CD4-positive, alpha-beta memory T cell (primary cell): ENCODE data around the gene IL24. TPM values are rescaled to one million over a fixed set of nuclear protein-coding genes. Genes with fewer than 3 reads are reported as not detected.

Source experiments
- CTCF ChIA-PET: fragments of 350-600 bp; sonication (Branson Sonifier 250); formaldehyde crosslinking; loops from one replicate; lab custom pipeline; 2021; ENCODE audit warnings: inconsistent platforms; ENCODE audit not compliant: partially characterized antibody; lab: Charles Lee
- POLR2A ChIA-PET: fragments of 350-600 bp; sonication (Branson Sonifier 250); formaldehyde crosslinking; loops from one replicate; lab custom pipeline; 2021; ENCODE audit not compliant: partially characterized antibody; lab: Charles Lee
- DNase-seq, 5 donors: peaks; one replicate each; pipeline versions ENCODE4 v3.0.0 to v3.0.0-alpha.2; 2020 to 2022; ENCODE audit warnings: mixed read lengths in 1 of 5
- H3K27ac ChIP-seq: one replicate; pipeline ENCODE4 v1.7.0; 2013; ENCODE audit warnings: low read depth, low read length
- H3K27me3 ChIP-seq: 2 replicates; pipeline ENCODE4 v1.7.0; 2013; ENCODE audit warnings: mild to moderate bottlenecking, low read length, moderate library complexity; ENCODE audit not compliant: insufficient read depth
- H3K36me3 ChIP-seq: 2 replicates; pipeline ENCODE4 v1.7.0; 2013; ENCODE audit warnings: mild to moderate bottlenecking, low read length, moderate library complexity; ENCODE audit not compliant: insufficient read depth
- H3K4me1 ChIP-seq: 2 replicates; pipeline ENCODE4 v1.7.0; 2013; ENCODE audit warnings: mild to moderate bottlenecking, low read length, moderate library complexity; ENCODE audit not compliant: insufficient read depth
- H3K4me3 ChIP-seq, 2 donors: one replicate each; pipeline ENCODE4 v1.7.0; 2013; ENCODE audit warnings: low read length in 2 of 2, mild to moderate bottlenecking in 1 of 2
- H3K9me3 ChIP-seq, 2 donors: one replicate each; pipeline ENCODE4 v1.7.0; 2013; ENCODE audit warnings: low read length in 2 of 2, control low read depth in 1 of 2; ENCODE audit not compliant: control insufficient read depth in 1 of 2
- H3K27ac Mint-ChIP-seq, 7 donors: one replicate each; pipeline ENCODE4 v1.8.0; 2020 to 2021; ENCODE audit warnings: mixed read lengths in 7 of 7, mild to moderate bottlenecking in 6 of 7, inconsistent platforms in 3 of 7, moderate library complexity in 3 of 7
- H3K27me3 Mint-ChIP-seq, 2 donors: one replicate each; pipeline ENCODE4 v1.8.0; 2020 to 2021; ENCODE audit warnings: mixed read lengths in 2 of 2
- H3K36me3 Mint-ChIP-seq, 2 donors: one replicate each; pipeline ENCODE4 v1.8.0; 2020 to 2021; ENCODE audit warnings: mixed read lengths in 2 of 2, inconsistent platforms in 1 of 2, mild to moderate bottlenecking in 1 of 2
- H3K4me1 Mint-ChIP-seq, 4 donors: one replicate each; pipeline ENCODE4 v1.8.0; 2020 to 2021; ENCODE audit warnings: mixed read lengths in 4 of 4, mild to moderate bottlenecking in 1 of 4
- H3K4me3 Mint-ChIP-seq, 8 donors: one replicate each; pipeline ENCODE4 v1.8.0; 2020 to 2021; ENCODE audit warnings: mixed read lengths in 8 of 8, mild to moderate bottlenecking in 7 of 8, moderate library complexity in 6 of 8, inconsistent platforms in 3 of 8
- H3K9me3 Mint-ChIP-seq, 8 donors: one replicate each; pipeline ENCODE4 v1.8.0; 2020 to 2021; ENCODE audit warnings: mixed read lengths in 8 of 8, mild to moderate bottlenecking in 5 of 8, inconsistent platforms in 3 of 8, moderate library complexity in 1 of 8
- intact Hi-C: fragments of 100-400 bp; cut with micrococcal nuclease; formaldehyde crosslinking; loops from one replicate; pipeline ENCODE4 v1.15.1; 2023
- polyA plus RNA-seq, 2 donors: library from polyadenylated mRNA; unstranded; fragments of 300-500 nt; fragmentation: Illumina TruSeq; gene quantifications; one replicate each; pipeline ENCODE4 v1.2.3, GENCODE V29; 2021
- total RNA-seq, 2 experiments: library from RNA; stranded (reverse); gene quantifications; one replicate each; pipeline ENCODE4 v1.2.3, GENCODE V29; 2021

Gene IL24
- total and polyA plus RNA-seq, 4 experiments from 2014 or later = 20.3 to 29.6 TPM; not detected in 2

DNA sequence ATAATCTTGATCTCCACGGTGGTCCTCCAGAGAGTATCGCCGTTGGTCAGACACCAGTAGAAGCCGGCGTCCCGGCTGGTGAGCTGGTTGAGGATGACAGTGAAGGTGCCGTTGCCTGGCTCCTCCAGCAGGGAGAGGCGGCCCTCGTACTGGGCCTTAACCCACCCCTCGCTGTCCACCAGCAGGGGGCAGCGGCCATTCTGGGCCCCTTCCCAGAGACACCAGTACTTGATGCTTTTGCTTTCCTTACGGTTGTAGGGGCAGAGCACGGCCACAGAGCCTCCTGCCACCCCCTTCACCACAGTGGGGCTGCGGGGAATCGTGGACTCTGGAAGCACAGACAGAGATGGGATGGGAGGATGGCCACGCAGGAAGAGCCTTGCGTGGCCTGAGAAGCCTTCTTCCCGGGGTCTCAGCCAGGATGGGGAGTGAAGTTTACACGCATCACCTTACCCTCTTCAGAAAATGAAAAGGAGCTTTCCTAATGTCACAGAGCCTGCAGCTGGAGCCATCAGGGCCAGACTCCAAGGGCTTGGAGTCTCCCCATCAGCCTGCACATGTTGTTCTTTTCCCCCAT is 38.3 kb downstream of the IL24 start:
- no peaks in the 10 kb centered on the region for H3K27me3 ChIP-seq
- peaks cover 14% of the 10 kb centered on the region for H3K4me1 ChIP-seq
- no peak overlapping the region for H3K27ac Mint-ChIP-seq
- H3K36me3 ChIP-seq = no peaks in the 10 kb centered on the region
- H3K36me3 Mint-ChIP-seq = no peaks in the 10 kb centered on the region
- H3K9me3 Mint-ChIP-seq = no peaks in the 10 kb centered on the region
- DNase-seq = peak in 1 of 5 donors; percentile 30
- no peak overlapping the region for H3K4me3 Mint-ChIP-seq
- H3K4me1 Mint-ChIP-seq = peaks cover 9 to 25% (median 19%) of the 10 kb centered on the region in 4 donors
- no peaks in the 10 kb centered on the region for H3K27me3 Mint-ChIP-seq
- intact Hi-C loops = no loop called here
- POLR2A ChIA-PET = interaction anchor here (0.5 to 1.2 kb wide), 3 partner anchors 16 to 23 kb away, joined by 3 to 5 read pairs (median 3); no protein-coding TSS in a partner anchor
- H3K27ac ChIP-seq = no peak overlapping the region
- CTCF ChIA-PET = interaction anchor here (1.1 to 13.7 kb wide), 16 partner anchors 7 to 232 kb away, joined by 3 to 477 read pairs (median 11); partner anchors contain the start of genes FCMR, IL20 and PIGR
- H3K9me3 ChIP-seq = no peaks in the 10 kb centered on the region
- no peak overlapping the region for H3K4me3 ChIP-seq

DNA sequence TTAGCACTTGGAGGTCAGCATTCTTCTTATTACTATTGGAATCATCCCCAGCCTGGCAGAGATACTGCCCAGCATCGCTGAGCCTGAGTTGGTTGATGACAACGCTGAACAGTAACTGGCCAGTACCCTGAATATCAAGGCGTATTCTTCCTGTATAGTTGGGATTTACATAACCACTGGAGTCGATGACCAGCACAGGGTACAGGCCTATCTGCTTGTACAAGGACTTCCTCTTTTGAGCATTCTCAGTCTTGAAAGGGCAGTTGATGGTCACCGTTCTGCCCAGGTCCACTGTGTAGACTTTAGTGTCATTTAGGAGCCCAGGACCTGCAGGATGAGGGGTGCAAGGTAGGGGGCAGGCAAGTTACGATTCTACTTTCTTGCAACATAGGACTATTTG is 40.2 kb downstream of the IL24 start:
- ChIA-PET POLR2A (no interaction called here), CTCF (interaction anchor here (6.6 to 13.7 kb wide), 4 partner anchors 8 to 130 kb away, joined by 62 to 477 read pairs (median 94); partner anchors contain the start of genes FCMR and PIGR)
- Mint-ChIP-seq H3K9me3 (no peaks in the 10 kb centered on the region), H3K27ac (peak overlapping the region in 1 of 7 donors; percentile 31), H3K4me3 (no peak overlapping the region), H3K36me3 (no peaks in the 10 kb centered on the region), H3K27me3 (no peaks in the 10 kb centered on the region), H3K4me1 (peaks cover 5 to 11% (median 6%) of the 10 kb centered on the region in 4 donors)
- intact Hi-C loops = no loop called here
- peaks cover 7% of the 10 kb centered on the region for H3K4me1 ChIP-seq
- H3K36me3 ChIP-seq = no peaks in the 10 kb centered on the region
- no peaks in the 10 kb centered on the region for H3K9me3 ChIP-seq
- H3K27me3 ChIP-seq = no peaks in the 10 kb centered on the region
- H3K4me3 ChIP-seq = no peak overlapping the region
- DNase-seq = no peak
- H3K27ac ChIP-seq = no peak overlapping the region

DNA sequence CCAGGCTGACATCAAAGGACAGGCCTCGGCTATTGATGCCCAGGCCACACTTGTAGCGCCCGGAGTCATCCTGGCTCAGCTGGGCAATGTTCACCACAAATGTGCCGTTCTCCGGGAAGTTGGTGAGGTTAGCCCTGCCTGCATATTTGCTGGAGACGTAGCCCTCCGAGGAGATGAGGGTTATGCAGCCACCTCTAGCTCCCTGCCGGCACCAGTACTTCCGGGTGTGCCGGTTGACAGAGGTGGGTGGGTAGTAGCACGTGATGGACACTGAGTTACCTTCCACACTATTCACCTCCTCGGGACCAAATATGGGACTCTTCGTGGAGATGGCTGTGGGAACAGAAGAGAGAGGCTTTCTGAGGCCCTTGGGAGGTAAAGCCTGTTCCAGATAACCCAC is 41.9 kb downstream of the IL24 start:
- no peak overlapping the region for H3K27ac ChIP-seq
- H3K4me3 ChIP-seq = no peak overlapping the region
- H3K27me3 ChIP-seq = no peaks in the 10 kb centered on the region
- H3K36me3 ChIP-seq = no peaks in the 10 kb centered on the region
- intact Hi-C loops = no loop called here
- POLR2A ChIA-PET = no interaction called here
- no peaks in the 10 kb centered on the region for H3K9me3 ChIP-seq
- Mint-ChIP-seq H3K4me3 (no peak overlapping the region), H3K27ac (no peak overlapping the region), H3K27me3 (peaks cover 3 to 4% of the 10 kb centered on the region in 2 donors), H3K4me1 (no peaks in the 10 kb centered on the region), H3K36me3 (no peaks in the 10 kb centered on the region), H3K9me3 (no peaks in the 10 kb centered on the region)
- no peak for DNase-seq
- CTCF ChIA-PET = interaction anchor here (1.0 to 2.6 kb wide), 3 partner anchors 27 to 72 kb away, joined by 3 to 11 read pairs (median 3); no protein-coding TSS in a partner anchor
- no peaks in the 10 kb centered on the region for H3K4me1 ChIP-seq

DNA sequence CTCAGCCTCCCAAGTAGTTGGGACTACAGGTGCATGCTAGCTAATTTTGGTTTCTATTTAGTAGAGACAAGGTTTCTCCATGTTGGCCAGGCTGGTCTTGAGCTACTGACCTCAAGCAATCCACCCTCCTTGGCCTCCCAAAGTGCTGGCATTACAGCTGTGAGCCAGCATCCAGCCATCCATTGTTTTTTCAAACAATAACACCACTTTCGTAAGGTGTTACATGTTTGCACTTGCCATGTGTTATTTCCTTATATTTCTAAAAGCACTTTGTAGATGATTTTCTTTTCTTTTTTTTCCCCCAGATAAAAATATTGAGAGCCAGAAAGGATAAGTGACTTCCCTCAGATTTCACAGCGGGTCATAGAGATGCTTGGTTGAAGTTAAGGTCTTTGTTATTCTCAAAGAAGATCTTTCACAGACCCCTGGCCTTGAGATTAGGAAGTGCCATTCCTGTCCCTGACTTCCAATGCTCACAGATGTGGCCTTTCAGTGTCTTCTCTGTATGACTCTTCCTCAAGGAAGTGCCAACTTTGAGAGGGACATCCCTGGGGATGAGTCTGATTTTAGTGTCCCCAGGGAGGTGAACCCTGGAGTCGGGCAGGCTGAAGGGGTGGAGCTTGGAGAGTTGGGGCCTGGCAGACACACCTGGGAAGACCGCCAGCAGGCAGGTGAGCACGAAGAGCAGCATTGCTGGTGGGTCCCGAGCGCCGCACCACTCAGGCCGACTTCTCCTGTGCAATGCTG is 42.8 kb downstream of the IL24 start:
- Histone ChIP-seq H3K9me3 (no peaks in the 10 kb centered on the region), H3K4me3 (no peak overlapping the region), H3K27me3 (no peaks in the 10 kb centered on the region), H3K36me3 (no peaks in the 10 kb centered on the region), H3K4me1 (no peaks in the 10 kb centered on the region), H3K27ac (no peak overlapping the region)
- DNase-seq = no peak
- Mint-ChIP-seq H3K4me3 (no peak overlapping the region), H3K36me3 (no peaks in the 10 kb centered on the region), H3K27ac (no peak overlapping the region), H3K9me3 (no peaks in the 10 kb centered on the region), H3K27me3 (peaks cover 4 to 10% of the 10 kb centered on the region in 2 donors), H3K4me1 (no peaks in the 10 kb centered on the region)
- CTCF ChIA-PET = interaction anchor here (0.7 to 2.6 kb wide), 5 partner anchors 28 to 214 kb away, joined by 3 to 11 read pairs (median 3); partner anchors contain the start of gene IL20
- POLR2A ChIA-PET = no interaction called here
- intact Hi-C loops = no loop called here

DNA sequence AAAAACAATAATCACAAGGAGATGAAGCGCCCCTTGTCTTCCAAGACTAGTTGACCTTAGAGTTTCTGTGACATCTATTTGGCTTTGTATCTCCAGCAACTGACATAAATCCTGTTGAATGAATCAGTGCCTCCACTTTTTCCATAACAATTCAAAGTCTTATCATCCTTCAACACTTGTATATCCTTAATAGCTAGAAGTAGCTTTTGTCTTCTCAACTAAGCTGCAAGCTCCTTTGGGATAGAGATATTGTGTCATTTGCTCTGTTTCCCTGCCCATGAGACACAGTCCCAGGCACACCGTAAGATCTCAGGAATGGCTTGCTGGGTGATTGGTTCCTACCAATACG is 43.3 kb downstream of the IL24 start:
- intact Hi-C loops = no loop called here

DNA sequence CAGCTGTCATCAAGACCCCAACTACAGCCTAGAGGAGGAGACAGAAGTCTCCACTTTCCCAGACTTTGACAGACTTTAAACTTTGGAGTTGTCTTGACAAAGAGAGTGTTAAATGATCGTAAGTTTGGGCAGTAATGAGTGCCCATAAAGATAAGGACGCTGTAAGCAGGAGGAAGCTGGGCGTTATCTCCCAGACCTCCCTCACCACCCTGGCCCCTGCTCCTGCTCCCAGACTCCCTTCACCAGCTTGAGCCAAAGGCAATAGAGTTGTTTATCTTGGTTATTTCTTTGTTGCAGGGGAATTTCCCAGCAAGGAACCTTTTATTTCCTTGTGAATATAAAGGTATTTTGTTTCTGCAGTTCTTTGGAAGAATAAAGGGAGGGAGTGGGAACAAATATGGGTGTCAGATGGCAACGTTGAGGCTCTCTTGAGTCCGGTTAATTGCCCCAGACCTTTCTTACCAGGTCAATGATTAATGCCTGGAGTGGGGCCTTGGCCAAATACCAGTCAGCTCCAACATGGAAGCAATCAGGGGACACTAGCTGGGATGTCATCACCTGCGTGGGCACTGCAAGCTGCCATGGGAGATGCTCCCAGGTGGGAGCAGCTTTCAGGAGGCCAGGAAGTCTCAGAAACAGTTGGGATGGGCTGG is 44.6 kb downstream of the IL24 start:
- POLR2A ChIA-PET = no interaction called here
- no peak for DNase-seq
- H3K4me3 ChIP-seq = no peak overlapping the region
- intact Hi-C loops = no loop called here
- Mint-ChIP-seq H3K27me3 (peaks cover 15% of the 10 kb centered on the region in 2 donors), H3K36me3 (no peaks in the 10 kb centered on the region), H3K9me3 (no peaks in the 10 kb centered on the region), H3K4me1 (no peaks in the 10 kb centered on the region), H3K4me3 (no peak overlapping the region), H3K27ac (no peak overlapping the region)
- CTCF ChIA-PET = interaction anchor here (0.8 to 9.4 kb wide), 5 partner anchors 7 to 277 kb away, joined by 3 to 62 read pairs (median 3); no protein-coding TSS in a partner anchor
- no peaks in the 10 kb centered on the region for H3K9me3 ChIP-seq
- H3K27me3 ChIP-seq = no peaks in the 10 kb centered on the region
- no peak overlapping the region for H3K27ac ChIP-seq
- H3K4me1 ChIP-seq = no peaks in the 10 kb centered on the region
- H3K36me3 ChIP-seq = no peaks in the 10 kb centered on the region

More for the DNA sequence above, 43.3 kb downstream of the IL24 start:
- Mint-ChIP-seq H3K4me3 (no peak overlapping the region), H3K9me3 (no peaks in the 10 kb centered on the region), H3K27ac (no peak overlapping the region), H3K36me3 (no peaks in the 10 kb centered on the region), H3K4me1 (no peaks in the 10 kb centered on the region), H3K27me3 (peaks cover 9 to 15% of the 10 kb centered on the region in 2 donors)
- POLR2A ChIA-PET = no interaction called here
- Histone ChIP-seq H3K4me3 (no peak overlapping the region), H3K36me3 (no peaks in the 10 kb centered on the region), H3K27ac (no peak overlapping the region), H3K4me1 (no peaks in the 10 kb centered on the region), H3K9me3 (no peaks in the 10 kb centered on the region), H3K27me3 (no peaks in the 10 kb centered on the region)
- CTCF ChIA-PET = interaction anchor here (0.7 to 2.6 kb wide), 4 partner anchors 42 to 214 kb away, joined by 3 to 11 read pairs (median 4); partner anchors contain the start of gene IL20
- DNase-seq = no peak

DNA sequence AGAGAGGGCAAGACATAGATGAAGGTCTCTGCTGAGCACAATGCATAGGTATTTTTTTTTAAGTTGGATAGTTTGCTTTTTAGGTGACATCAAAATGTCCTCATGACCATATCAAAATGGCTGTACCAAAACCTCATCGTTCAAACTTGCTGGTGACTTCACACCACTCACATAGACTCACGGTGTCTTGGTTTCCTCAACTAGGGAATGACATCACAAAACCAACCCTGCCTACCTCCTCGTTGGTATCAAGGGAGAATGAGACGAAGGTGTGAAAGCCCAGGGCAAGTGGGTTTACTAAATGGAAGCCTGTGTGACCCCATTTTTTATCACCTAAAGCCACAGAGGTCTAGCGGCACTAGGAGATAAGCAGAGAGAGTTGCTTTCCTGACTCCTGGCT is 47.5 kb downstream of the IL24 start:
- intact Hi-C loops = no loop called here
- Mint-ChIP-seq H3K27ac (peak overlapping the region in 1 of 7 donors; percentile 66), H3K9me3 (no peaks in the 10 kb centered on the region), H3K36me3 (no peaks in the 10 kb centered on the region), H3K4me3 (no peak overlapping the region), H3K27me3 (peaks cover 15% of the 10 kb centered on the region in 2 donors), H3K4me1 (no peaks in the 10 kb centered on the region)
- Histone ChIP-seq H3K4me1 (no peaks in the 10 kb centered on the region), H3K27ac (no peak overlapping the region), H3K9me3 (no peaks in the 10 kb centered on the region), H3K36me3 (no peaks in the 10 kb centered on the region), H3K4me3 (no peak overlapping the region), H3K27me3 (no peaks in the 10 kb centered on the region)
- peak in 1 of 5 donors; percentile 43 for DNase-seq
- ChIA-PET POLR2A (no interaction called here), CTCF (interaction anchor here (9.4 kb wide), 1 partner anchor 10 kb away, joined by 62 read pairs; no protein-coding TSS in a partner anchor)
